Aorta (tissue), 5 donors: ENCODE data around the gene MEGF11. TPM values are rescaled to one million over a fixed set of nuclear protein-coding genes. Genes with fewer than 3 reads are reported as not detected.

ENCODE experiments used
- ATAC-seq: fragments of 200-7000 bp; cut with Tn5 transposase; one replicate; pipeline ENCODE4 v1.9.1; 2022; ENCODE audit warnings: moderate library complexity; ENCODE audit not compliant: low FRiP score
- DNase-seq, 2 donors: peaks; one replicate each; pipeline ENCODE4 v3.0.0-alpha.2; 2020
- H3K27ac ChIP-seq, 2 donors: one replicate each; pipeline ENCODE4 v1.5.1; 2013; ENCODE audit warnings: low read length in 2 of 2, mild to moderate bottlenecking in 2 of 2, moderate library complexity in 2 of 2, control low read depth in 1 of 2, inconsistent platforms in 1 of 2, low read depth in 1 of 2
- H3K27me3 ChIP-seq, 2 donors: one replicate each; pipeline ENCODE4 v1.6.1; 2013; ENCODE audit warnings: control low read depth in 1 of 2, low read length in 1 of 2, mild to moderate bottlenecking in 1 of 2, moderate library complexity in 1 of 2; ENCODE audit not compliant: insufficient read depth in 2 of 2, control insufficient read depth in 1 of 2
- H3K36me3 ChIP-seq, 2 donors: one replicate each; pipeline ENCODE4 v1.6.1; 2013; ENCODE audit warnings: control low read depth in 1 of 2, low read length in 1 of 2, mild to moderate bottlenecking in 1 of 2; ENCODE audit not compliant: insufficient read depth in 2 of 2, control insufficient read depth in 1 of 2
- H3K4me1 ChIP-seq, 2 donors: one replicate each; pipeline ENCODE4 v1.6.1; 2013; ENCODE audit warnings: low read length in 2 of 2, control low read depth in 1 of 2, mild to moderate bottlenecking in 1 of 2, moderate library complexity in 1 of 2; ENCODE audit not compliant: insufficient read depth in 2 of 2, control insufficient read depth in 1 of 2
- H3K4me3 ChIP-seq, 2 donors: one replicate each; pipeline ENCODE4 v1.5.1; 2013; ENCODE audit warnings: low read length in 2 of 2, control low read depth in 1 of 2, mild to moderate bottlenecking in 1 of 2
- H3K9me3 ChIP-seq: one replicate; pipeline ENCODE4 v1.6.1; 2013; ENCODE audit warnings: mild to moderate bottlenecking, low read length; ENCODE audit not compliant: control insufficient read depth
- WGBS, 2 donors: extraction: QIAGEN DNeasy Blood & Tissue Kit; methylation state at CpG; one replicate each; pipeline ENCODE4 v1.1.7; 2013; 5-methylcytosine and 5-hydroxymethylcytosine counted together
- intact Hi-C, 2 donors: fragments of 100-400 bp; cut with DNase I; formaldehyde crosslinking; loops; one replicate each; pipeline versions ENCODE4 v1.14.2 to v1.15.0; 2022
- polyA plus RNA-seq, 2 donors: library from polyadenylated mRNA; stranded (reverse); fragments of 200-250 nt; gene quantifications; one replicate each; pipeline ENCODE4 v1.2.3, GENCODE V29; 2013
- total RNA-seq, 2 donors: library from RNA; stranded (reverse); fragmentation: NEBNext Ultra II Directional; extraction: Animal tissue kit (Norgen Biotek cat#: 25700); gene quantifications; one replicate each; pipeline ENCODE4 v1.2.1, GENCODE V29; 2021
- donor health status: healthy with polysubstance abuse.
- donor health status: Bipolar disorder and iron deficiency.
- donor health status: DM: no; HTN: no; CAD: no.
- donor health status: DM: no; HTN: no; CAD: no.
- donor health status: DM: yes; HTN: yes; CAD: no.

MEGF11 gene
- total and polyA plus RNA-seq, 4 donors = not detected

DNA sequence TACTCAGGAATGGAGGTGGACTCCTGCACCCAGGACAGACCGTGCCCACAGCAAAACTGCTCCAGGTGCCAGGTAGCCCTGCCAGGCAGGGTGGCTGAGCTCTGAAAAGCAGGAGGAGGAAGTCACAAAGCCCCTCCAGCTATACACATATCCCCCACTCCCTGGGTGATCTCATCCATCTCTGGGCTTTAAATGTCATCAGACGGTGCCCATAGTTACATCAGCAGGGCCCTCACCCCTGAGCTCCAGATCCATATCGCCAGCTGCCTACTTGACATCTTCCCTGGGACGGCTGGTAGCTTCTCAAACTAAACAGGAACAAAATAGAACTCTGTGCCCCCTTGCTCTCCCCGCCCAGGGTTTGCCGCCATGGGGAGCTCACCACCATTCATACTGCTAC is 87.7 kb downstream of the MEGF11 start:
- no peak overlapping the region for H3K4me3 ChIP-seq
- DNase-seq (no peak), ATAC-seq (no peak)
- H3K27me3 ChIP-seq = no peaks in the 10 kb centered on the region
- no peaks in the 10 kb centered on the region for H3K36me3 ChIP-seq
- intact Hi-C loops = no loop called here
- WGBS, 2 donors = 82 to 83% methylated on average over 6 of the region's 6 CpGs
- H3K4me1 ChIP-seq = no peaks in the 10 kb centered on the region
- no peak overlapping the region for H3K27ac ChIP-seq
- no peaks in the 10 kb centered on the region for H3K9me3 ChIP-seq

DNA sequence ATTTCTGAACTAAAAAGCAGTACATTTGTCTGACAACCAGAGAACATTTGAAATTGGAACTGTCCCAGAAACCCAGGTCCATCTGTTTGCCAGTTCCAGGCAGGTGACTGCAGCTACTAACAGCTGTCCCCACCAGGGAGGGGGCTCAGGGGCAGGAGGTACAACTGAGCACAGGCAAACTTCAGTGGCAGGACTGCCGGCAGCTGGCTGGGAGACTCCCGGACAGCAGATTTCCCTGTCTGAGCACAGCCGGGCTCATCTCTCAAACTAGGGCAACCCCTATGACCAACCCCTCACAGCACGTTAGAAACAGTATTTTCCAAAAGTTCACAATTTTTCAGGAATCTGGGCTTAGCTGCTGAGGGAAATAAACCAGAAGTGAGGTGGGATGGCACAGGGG is 88.8 kb downstream of the MEGF11 start:
- Histone ChIP-seq H3K27me3 (no peaks in the 10 kb centered on the region), H3K4me3 (no peak overlapping the region), H3K4me1 (no peaks in the 10 kb centered on the region), H3K36me3 (no peaks in the 10 kb centered on the region), H3K27ac (no peak overlapping the region), H3K9me3 (no peaks in the 10 kb centered on the region)
- no peak for DNase-seq
- intact Hi-C loops = no loop called here
- WGBS, 2 donors = 67 to 73% methylated on average over 4 of the region's 4 CpGs
- no peak for ATAC-seq

DNA sequence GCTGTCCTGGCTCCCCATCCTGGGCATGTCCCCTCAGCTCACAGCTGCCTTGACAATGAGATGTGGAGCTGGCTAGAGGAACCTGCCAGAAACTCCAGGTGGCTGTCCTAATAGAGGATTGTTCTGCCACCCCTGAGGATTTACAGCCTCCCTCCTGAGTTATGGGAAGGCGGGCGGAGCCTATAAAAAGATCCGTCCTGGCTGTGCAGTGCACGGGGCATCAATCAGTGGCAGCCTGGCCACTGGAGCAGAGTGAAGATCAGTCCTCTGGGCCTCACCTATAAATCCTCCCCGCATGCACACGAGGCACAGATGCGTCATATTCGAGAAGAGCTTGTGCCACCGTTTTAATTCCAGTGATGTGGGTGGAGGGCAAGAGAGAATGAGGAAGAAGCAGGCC is 90.0 kb downstream of the MEGF11 start:
- H3K36me3 ChIP-seq = no peaks in the 10 kb centered on the region
- no peak overlapping the region for H3K27ac ChIP-seq
- no peaks in the 10 kb centered on the region for H3K9me3 ChIP-seq
- no peak for DNase-seq
- H3K4me1 ChIP-seq = no peaks in the 10 kb centered on the region
- ATAC-seq = no peak
- 83 to 84% methylated on average over 9 of the region's 9 CpGs for WGBS, 2 donors
- no peaks in the 10 kb centered on the region for H3K27me3 ChIP-seq
- no peak overlapping the region for H3K4me3 ChIP-seq
- intact Hi-C loops = no loop called here

DNA sequence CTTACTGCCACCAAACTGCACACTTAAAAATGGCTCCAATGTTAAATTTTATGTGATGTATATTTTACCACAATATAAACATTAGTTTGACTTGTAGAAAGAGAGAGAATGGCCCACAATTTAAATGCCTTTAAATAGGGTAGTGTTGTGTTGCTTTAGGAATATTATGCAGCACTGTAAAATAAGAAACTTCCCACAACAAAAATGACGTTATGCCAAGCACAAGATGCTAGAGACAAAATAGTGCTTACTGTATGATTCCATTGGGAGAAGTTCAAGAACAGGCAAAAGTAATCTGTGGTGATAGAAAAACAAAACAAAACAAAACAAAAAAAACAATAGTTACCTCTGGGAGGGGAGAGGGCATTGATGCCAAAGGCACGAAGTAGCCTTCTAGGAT is 91.3 kb downstream of the MEGF11 start:
- H3K9me3 ChIP-seq = no peaks in the 10 kb centered on the region
- H3K27me3 ChIP-seq = no peaks in the 10 kb centered on the region
- ATAC-seq = no peak
- no peaks in the 10 kb centered on the region for H3K4me1 ChIP-seq
- intact Hi-C loops = no loop called here
- DNase-seq = no peak
- H3K27ac ChIP-seq = no peak overlapping the region
- no peaks in the 10 kb centered on the region for H3K36me3 ChIP-seq
- WGBS, 2 donors = 63 to 68% methylated on average over 2 of the region's 2 CpGs
- no peak overlapping the region for H3K4me3 ChIP-seq

DNA sequence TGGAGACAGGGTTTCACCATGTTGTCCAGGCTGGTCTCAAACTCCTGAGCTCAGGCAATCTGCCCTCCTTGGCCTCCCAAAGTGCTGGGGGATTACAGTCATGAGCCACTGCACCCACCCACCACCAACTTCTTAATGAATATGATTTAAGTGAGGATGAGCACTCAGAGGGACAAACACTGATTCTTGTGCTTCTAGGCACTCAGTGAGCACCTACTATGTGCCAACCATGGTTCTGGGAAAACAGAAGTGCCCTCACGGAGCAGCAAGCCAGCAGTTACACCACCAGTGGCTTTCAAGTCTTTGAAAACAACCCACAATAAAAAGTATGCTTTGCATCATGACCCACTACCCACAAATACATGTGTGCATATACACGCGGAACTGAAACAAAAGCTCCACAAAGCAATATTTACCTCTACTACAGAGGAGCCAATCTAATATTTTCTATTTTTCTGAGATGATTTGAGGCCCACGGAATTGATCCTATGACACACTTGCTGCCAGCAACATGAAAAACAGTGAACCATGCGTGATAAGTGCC is 91.9 kb downstream of the MEGF11 start:
- intact Hi-C loops = no loop called here
- H3K4me3 ChIP-seq = no peak overlapping the region
- ATAC-seq (no peak), DNase-seq (no peak)
- H3K27ac ChIP-seq = no peak overlapping the region
- WGBS, 2 donors = 82 to 86% methylated on average over 5 of the region's 5 CpGs
- no peaks in the 10 kb centered on the region for H3K27me3 ChIP-seq
- H3K4me1 ChIP-seq = no peaks in the 10 kb centered on the region
- no peaks in the 10 kb centered on the region for H3K36me3 ChIP-seq
- H3K9me3 ChIP-seq = no peaks in the 10 kb centered on the region

DNA sequence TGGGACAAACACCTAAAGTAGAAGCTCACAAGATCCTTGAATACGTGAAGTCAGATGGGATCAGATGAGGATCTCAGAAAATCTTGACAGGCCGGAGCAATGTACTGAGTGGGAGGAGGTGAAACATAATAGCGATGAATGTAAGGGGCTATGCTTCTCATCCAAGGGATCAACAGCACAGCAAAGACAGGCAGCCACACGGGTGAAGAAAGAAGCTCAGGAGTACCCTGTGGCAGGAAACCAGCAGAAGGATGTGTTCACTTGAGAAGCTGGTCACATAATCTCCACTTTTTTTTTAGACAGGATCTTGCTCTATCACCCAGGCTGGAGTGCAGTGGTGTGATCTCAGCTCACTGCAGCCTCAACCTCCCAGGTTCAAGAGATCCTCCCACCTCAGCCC is 92.4 kb downstream of the MEGF11 start:
- intact Hi-C loops = no loop called here
- DNase-seq (no peak), ATAC-seq (no peak)
- H3K27ac ChIP-seq = no peak overlapping the region
- H3K4me3 ChIP-seq = no peak overlapping the region
- H3K36me3 ChIP-seq = no peaks in the 10 kb centered on the region
- WGBS, 2 donors = 76 to 78% methylated on average over 4 of the region's 4 CpGs
- H3K27me3 ChIP-seq = no peaks in the 10 kb centered on the region
- no peaks in the 10 kb centered on the region for H3K4me1 ChIP-seq
- no peaks in the 10 kb centered on the region for H3K9me3 ChIP-seq

DNA sequence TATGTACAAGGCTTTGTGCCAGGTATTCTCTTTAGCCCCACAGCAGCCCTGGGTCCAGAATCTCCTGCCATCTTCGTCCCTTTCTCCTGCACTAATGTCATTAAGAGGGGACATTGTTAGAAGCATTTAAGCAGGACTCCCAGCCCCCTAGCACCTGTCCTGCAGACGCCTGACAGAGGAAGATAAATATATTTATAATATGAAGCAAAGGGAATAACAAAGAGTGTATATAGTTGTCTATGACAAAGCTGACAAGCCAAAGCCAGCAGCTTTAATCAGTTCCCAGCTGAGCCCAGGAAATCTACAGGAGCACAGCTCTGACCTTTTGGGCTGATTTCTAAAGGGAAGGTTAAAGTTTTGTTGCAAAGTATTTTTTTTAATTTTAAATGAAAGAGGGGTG is 96.0 kb downstream of the MEGF11 start:
- Histone ChIP-seq H3K27me3 (no peaks in the 10 kb centered on the region), H3K36me3 (no peaks in the 10 kb centered on the region), H3K9me3 (no peaks in the 10 kb centered on the region), H3K27ac (no peak overlapping the region), H3K4me3 (no peak overlapping the region), H3K4me1 (no peaks in the 10 kb centered on the region)
- 45 to 51% methylated on average over 2 of the region's 2 CpGs for WGBS, 2 donors
- DNase-seq = no peak
- no peak for ATAC-seq
- intact Hi-C loops = no loop called here

DNA sequence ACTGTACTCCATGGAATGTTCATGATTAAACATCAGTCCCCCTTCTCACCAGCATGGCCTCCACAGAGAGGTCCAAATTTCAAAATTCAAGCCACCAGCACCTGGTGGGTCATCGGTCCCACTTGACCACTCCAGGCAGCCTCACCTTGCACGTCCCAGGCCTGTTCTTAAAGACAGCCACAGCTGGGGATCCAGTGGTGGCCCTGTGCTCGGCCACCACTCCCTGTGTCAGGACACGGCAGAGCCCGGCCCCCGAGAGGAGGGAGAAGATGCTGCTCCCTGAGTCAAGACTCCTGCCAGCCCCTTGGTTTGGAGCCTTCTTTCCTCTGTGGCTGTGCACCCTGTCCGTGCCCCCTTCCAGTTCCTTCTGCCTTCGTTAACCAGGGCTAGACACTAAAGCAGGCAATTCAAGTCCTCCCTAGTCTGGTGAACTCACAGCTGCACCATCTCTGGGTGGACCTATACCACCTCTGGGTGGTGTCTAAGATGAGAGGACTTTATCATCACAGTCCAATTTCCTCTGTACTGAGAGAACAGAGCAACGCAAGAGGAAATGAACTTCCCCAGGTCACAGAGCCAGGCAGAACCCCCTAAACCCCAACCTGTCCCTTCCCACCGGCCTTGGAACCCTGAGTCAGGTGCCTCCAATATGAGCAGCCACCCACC is 97.1 kb downstream of the MEGF11 start:
- 77 to 84% methylated on average over 10 of the region's 10 CpGs for WGBS, 2 donors
- Histone ChIP-seq H3K4me3 (no peak overlapping the region), H3K27me3 (no peaks in the 10 kb centered on the region), H3K4me1 (no peaks in the 10 kb centered on the region), H3K9me3 (no peaks in the 10 kb centered on the region), H3K36me3 (no peaks in the 10 kb centered on the region), H3K27ac (no peak overlapping the region)
- DNase-seq (no peak), ATAC-seq (no peak)
- intact Hi-C loops = no loop called here

DNA sequence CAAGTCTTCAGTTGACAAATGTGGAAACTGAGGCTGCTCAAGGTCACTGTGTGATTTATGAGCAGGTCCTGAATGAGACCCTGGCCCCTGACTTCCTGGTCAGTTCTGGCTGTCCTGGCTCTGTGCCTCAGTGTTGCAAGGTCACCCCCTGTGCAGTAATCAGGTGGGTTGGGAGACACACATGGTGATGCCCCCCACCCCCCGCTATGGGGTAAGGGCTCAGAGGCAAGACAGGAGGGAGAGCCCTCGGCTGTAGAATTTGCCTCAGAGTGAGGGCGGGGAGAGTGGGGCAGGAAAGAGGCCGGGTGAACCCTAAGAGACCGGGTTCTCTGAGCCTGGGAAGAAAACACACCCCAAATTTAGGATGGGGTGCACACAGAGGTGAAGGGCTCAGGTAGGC is 98.5 kb downstream of the MEGF11 start:
- intact Hi-C loops = no loop called here
- Histone ChIP-seq H3K27ac (no peak overlapping the region), H3K9me3 (no peaks in the 10 kb centered on the region), H3K27me3 (no peaks in the 10 kb centered on the region), H3K4me1 (no peaks in the 10 kb centered on the region), H3K4me3 (no peak overlapping the region), H3K36me3 (no peaks in the 10 kb centered on the region)
- no peak for DNase-seq
- no peak for ATAC-seq
- 83 to 85% methylated on average over 5 of the region's 5 CpGs for WGBS, 2 donors
